ENCODE data around the gene FAM171A1.

GRCh38 chr10:15336211-15336610 is 34.9 kb downstream of the FAM171A1 start:
- TF ChIP-seq CTCF (conservative IDR thresholded peaks at IDR 0.05) (no peak), ZFX (IDR thresholded peaks at IDR 0.05) (no peak)

Data from C4-2B (cell line).